Dermis blood vessel endothelial cell (primary cell): ENCODE data around the gene DLX1. TPM values are rescaled to one million over a fixed set of nuclear protein-coding genes. Genes with fewer than 3 reads are reported as not detected.
"Not testable (repeated sequence)": the region's sequence is repeated elsewhere in the genome, so short reads cannot be mapped to it uniquely, and the experiment has no call there.

Experiments
- DNase-seq: peaks from one replicate; pipeline ENCODE4 v3.0.0; 2010
- total RNA-seq: library from RNA; depleted of rRNA; stranded (reverse); fragments of >200 nt; gene quantifications from 2 replicates; pipeline ENCODE4 v1.2.3, GENCODE V29; 2014

Gene DLX1
- total RNA-seq, 1 donor from 2014 or later: not detected

DNA sequence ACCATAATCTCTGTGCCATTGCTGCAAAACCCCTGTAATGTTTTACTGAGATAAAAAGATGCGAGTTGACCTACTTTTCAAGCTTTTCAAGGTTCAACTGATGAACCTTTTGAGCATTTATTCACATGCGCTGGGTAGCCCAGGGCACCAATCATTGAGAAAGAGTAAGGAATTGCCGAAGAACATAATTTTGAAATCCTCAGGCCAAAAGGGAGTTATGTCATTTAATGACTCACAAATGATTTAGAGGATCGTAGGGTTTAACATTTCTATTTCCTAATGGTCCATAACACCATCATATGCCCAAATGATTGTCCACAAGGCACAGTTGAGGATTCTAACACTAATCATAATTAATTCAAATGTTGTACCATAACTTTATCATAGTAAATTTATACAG lies 20.2 kb upstream of the DLX1 start:
- DNase-seq: no peak

DNA sequence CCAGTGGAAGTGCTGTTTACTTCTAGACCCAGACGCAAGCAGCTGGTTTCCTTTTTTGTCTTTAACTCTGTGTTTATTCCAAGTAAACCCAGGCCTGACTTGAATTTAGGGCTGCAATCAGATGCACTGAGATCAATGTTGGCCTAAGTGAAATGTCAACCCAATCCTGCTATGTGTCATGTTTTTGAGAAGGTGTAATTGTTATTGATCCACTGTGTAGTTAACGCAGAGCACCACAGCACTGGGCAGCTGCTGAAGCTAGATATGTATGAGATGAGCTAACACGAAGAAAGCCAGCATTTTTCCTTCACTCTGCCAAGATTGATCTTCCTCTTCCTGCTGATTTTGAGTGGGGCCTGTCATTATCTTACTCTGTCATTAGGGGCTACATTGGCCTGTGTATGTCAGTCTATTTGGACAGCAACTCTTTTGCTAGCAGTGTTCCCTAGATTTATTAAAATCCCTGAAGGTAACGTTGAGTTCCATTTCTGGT lies 18.9 kb upstream of the DLX1 start:
- no peak for DNase-seq

DNA sequence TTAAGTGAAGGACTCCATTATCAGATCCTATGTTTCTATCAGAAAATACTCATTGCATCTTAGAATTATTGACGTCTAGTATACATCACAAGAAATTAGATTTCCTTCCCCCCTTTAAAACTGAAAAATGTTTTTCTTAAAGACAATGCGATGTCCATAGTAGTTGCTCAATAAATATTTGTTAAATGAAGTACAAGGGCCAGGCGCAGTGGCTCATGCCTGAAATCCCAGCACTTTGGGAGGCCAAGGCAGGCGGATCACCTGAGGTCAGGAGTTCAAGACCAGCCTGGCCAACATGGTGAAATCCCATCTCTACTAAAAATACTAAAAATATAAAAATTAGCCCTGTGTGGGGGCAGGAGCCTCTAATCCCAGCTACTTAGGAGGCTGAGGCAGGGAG lies 17.4 kb upstream of the DLX1 start:
- DNase-seq: not testable (repeated sequence)

DNA sequence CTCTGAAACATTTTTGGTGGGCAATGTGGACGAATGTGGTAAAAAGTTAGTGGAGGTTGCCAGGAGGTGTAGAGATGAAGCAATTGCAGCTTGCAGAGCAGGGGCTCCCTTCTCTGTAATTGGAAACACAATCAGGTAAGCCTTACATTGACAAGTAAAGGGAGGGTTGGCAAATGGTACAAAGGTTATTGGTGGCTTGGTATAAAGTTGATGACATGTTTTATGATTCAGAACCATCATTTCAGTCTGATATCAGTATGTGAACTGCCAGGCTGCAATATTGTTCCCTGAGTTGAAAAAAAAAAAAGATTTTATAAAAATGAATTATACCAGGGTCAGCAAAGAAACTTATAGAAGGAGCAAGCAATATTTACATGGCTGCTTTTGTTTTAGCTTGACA lies 14.4 kb upstream of the DLX1 start:
- no peak for DNase-seq

DNA sequence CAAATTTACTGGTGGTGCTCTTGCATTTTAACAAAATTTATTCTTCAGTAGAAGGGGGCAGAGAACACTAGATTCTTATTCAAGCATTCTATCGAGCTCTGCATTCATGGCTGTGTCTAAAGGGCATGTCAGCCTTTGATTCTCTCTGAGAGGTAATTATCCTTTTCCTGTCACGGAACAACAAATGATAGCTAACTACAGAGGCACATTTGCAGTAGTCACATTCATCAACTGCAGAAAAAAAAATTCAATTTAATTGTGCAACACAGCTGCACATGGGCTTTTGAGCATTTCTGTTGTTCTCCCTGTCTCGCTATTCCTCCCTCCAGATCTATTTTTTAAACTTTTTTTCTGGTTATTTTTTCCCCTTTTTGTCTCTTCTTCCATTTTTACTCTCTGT lies 13.0 kb upstream of the DLX1 start:
- DNase-seq: no peak

DNA sequence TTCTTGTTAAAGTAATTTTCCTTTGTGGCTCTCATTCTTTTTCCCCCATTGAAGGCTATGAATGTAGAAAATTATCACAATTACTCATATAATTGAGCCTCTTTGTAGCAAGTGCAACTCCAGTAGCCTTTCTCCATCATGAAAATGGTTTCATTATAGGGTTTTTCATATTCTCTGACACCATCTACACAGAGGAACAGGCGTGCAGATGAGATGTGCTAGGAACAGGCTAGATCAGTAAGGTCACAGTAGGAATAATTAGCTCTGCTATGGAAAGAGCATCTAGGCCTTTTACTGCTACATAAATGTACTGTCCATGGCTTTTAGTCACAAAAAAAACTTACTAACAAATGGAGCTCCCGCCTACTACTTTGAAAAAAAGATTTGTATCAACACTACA lies 12.6 kb upstream of the DLX1 start:
- no peak for DNase-seq

DNA sequence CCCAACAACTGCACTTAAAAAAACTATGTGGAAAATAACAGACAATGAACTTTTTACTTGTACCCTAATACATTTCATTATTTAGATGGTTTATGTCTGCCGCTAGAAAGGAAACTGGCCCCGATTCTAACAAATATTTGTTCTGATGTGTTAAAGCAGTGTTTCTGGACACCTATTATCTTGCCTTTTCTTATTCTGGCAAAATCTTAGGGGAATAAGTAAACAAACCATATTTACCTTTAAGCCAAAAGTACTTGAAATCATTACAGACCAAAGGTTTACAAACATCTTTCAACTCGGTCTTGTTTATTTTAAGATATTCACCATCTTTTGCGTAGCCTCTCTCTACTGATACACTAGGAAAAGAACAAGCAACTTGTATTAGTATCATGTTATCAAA lies 11.8 kb upstream of the DLX1 start:
- DNase-seq: no peak

DNA sequence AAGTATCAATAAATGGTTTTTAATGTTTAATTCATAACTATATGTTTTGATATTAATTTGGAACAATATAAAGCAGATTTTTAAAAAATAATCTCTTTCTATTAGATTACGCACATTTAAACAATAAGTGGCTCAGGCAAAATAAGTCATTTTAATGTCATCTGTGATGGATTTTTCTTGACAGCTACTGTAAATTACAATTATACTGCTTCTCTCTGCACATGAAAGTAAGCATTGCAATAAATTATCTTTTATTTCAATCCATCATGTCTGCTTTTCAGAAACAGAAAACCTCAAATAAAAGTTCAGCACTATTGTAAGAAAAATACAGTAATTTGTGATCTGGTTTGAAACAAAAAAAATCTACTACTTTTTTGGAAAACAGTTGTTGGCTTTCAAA lies 11.1 kb upstream of the DLX1 start:
- no peak for DNase-seq

DNA sequence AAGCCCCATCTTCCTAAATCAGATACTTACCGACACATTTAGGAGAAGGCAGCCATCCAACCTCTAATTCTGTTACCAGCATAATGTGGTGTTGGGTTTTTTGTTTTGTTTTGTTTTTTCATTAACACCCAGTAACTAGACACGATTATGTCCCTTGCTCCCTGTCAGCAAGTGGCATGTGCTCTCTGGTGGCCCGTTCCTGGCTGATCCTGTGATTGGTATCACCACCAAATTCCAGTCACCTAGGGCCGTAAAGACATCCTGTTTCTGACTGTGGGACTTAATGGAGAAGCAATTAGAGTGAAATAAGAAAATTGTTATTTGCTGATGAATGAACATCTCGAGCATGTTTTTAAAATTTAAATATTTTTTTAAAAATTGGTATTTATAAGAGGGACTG lies 5.9 kb upstream of the DLX1 start:
- no peak for DNase-seq

DNA sequence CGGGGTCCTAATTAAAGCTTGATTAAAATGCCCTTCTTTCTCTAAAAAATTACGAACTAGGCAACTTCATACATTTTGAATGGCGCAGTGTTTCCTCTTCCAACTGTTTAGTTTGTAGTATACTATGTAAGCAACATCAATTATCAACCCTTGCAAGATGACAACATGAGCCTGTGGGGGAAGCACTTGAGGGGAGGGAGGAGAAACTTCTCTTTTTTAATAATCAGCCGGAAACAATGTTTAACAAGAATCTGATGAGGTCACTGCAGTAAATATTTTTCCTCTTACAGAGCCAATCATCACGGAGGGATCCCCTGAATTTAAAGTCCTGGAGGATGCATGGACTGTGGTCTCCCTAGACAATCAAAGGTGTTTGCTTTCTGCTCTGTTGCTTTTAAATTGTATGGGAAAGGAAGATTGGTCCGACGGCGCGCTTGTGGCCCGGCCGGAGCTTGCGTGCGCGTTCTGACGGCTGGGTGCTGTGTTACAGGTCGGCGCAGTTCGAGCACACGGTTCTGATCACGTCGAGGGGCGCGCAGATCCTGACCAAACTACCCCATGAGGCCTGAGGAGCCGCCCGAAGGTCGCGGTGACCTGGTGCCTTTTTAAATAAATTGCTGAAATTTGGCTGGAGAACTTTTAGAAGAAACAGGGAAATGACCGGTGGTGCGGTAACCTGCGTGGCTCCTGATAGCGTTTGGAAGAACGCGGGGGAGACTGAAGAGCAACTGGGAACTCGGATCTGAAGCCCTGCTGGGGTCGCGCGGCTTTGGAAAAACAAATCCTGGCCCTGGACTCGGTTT lies 5.3 kb upstream of the DLX1 start:
- DNase-seq: no peak

DNA sequence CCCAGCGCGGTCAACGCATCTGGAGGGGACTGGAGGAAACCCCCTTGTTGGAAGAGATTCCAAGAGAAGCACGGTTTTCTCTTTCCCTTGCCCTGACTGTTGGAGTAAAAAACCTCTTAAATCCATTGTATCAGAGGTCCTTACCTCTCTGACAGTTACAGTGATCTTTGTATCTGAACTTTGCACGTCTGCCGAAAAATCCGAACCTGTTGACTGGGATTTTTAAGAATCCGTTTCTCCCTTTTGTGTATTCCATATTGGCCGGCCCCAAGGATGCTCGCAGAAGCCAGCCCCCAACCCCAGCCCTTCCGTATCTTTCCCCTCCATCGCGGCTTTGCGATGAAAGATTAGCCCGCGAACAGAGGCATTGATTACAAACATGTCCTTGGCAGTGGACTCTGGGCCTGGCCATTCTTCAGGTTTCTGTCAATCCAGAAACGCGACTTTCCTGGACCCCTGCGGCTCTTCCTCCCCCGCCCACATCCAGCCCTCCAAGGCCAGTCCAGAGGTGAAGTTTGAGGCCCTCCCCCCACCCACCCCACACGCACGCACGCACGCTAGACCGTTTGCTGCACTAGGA lies 4.6 kb upstream of the DLX1 start:
- DNase-seq: no peak

DNA sequence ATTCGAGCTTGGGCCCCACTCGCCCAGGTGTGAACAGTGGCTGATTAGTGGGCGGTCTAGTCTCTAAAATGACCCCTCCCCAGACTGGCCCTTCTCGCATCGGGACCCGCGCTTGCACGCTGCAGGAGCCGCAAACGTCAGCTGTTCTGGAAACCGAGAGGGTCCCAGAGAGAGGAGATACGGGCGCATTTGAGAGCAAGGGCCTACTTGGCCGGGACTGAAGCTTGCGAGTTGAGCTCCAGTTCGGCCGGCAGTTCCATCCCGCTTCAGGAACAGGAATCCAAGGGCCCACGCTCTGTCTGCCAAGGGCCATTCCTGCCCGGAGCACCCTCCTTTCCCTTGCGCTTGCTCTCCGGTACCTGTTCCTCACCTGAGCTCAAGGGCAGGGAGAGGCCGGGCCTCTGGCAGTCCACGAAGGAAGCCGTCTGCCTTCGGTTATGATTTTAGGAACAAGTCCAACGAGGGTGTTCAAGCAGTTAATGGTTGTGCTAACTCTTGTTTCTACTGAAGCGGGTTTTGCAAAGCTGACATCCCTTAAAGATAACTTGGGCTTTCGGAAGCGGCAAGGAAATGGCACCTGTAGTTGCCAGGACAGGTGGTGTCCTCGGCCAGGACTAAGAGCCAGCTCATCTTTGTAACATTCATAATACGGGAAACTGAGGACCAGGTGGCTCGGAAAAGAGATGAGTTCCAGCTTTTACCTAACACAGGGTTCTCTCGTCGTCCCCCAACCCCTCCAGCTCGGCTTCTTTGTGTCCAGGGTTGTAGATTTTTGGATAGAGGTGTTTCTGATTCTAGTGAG lies 3.9 kb upstream of the DLX1 start:
- no peak for DNase-seq

DNA sequence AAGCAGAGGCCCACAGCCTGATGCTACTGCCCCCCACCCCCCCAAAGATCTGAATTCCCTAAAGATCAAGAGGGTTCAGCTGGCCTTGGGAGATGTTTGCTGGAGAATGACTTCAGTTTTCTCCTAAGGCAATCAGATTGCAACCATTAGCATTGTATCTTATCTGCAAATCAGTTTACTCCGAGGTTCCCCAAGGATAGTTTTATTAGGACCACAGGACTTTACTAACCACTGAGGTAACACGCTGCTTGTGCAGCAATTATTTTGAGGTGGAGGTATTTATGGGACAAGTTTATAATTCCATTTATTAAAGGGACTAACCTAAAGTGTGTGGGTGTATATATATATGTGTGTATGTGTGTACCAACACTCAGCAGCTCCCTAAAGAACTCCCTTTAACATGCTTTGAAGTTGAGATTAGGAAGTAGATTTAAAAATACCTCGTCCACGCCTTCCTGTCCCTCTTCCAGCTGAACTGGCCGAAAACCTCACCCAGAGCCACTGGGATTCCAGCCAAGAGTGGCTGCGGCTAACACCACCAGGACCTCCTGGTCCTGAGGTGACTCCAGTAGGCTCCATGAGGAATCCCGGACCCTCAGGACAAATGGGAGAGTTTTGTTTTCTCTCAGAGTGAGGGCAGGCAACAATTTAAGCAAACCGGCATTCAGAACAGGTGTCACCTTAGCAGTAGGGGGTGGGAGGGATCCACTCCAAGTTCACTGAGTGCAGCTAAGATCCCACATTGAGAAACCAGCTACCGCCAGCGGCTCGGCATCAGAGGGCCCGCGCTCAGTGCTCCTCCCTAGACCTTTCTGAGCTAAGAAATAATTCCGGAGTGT lies 3.0 kb upstream of the DLX1 start:
- no peak for DNase-seq

DNA sequence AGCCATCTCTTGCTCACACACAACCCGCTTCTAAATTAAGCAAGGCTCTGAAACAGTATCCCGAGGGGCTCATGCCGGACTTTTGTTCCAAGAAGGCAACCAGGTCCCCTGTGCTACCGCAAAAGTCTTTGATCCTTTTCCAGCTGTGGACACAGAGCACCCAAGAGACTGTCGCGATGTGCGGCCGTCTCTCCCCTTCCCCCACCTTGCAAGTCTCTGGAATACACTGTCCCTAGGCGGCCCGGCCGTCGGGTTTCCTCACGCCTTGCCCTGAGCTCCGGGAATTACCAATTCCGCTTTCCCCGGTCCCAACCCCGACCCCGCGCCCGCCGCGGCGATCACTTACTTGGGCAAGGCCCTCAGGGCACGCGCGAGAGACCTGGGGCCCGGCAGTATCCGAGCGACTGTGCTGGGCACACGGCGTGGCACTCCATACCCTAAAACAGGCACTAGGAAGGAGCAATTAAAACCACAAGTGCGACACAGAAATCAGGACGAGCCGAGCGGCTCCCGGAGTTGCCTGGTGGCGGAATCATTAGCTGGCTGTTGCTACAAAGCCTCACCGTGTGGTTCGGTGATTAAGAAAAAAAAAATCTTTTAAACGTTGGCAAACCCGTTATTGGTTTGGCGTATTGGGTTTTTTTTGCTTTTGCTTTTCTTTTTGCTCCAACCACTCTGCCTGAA lies 2.2 kb upstream of the DLX1 start:
- no peak for DNase-seq

DNA sequence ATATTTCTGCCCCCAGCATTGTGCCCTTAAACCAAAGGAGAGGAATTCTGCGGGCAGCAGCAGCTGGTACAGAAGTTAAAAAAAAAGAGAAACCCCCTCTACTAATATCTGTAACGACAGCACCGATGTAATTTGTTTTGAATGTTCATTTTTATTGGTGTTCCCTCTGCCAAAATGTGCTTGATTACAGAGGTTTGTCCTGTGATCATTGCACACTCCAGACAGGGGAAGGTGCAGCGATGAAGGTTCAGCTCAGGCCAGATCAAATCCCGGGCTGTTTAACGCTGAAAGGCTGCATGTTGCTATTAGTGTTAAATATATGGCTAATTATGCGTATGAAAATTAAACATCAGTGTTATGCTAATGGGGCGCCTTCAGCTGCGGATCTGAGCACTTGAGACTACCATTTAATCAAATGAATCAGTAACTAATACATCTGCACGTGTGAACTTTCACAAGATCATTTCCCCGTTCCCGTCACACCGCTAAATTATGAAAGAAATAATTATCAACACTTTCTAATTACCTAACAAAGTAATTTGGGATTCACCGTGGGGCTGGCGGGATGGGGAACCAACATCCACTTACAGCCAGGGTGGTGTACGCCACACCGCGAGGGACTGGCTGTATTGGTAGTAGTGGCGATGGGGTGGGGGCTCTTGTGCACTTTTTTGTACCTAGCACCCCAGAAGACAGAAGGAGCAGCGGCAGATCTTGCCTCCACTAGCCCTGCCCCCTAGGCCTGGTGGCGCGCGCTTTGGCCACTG lies 1.5 kb upstream of the DLX1 start:
- DNase-seq: no peak

DNA sequence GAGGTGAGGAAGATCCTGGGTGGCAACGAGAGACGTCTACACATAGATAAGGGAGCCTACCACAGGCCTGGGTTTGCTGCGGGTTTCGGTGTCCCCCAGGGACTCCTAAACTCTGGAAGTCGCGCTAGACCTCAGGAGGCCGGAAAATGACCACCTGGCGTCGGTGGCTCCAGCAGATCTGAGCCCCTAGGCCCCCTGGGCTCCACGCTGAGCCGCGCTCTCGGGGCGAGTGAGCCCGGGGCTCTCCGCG lies 987 bp upstream of the DLX1 start:
- no peak for DNase-seq

DNA sequence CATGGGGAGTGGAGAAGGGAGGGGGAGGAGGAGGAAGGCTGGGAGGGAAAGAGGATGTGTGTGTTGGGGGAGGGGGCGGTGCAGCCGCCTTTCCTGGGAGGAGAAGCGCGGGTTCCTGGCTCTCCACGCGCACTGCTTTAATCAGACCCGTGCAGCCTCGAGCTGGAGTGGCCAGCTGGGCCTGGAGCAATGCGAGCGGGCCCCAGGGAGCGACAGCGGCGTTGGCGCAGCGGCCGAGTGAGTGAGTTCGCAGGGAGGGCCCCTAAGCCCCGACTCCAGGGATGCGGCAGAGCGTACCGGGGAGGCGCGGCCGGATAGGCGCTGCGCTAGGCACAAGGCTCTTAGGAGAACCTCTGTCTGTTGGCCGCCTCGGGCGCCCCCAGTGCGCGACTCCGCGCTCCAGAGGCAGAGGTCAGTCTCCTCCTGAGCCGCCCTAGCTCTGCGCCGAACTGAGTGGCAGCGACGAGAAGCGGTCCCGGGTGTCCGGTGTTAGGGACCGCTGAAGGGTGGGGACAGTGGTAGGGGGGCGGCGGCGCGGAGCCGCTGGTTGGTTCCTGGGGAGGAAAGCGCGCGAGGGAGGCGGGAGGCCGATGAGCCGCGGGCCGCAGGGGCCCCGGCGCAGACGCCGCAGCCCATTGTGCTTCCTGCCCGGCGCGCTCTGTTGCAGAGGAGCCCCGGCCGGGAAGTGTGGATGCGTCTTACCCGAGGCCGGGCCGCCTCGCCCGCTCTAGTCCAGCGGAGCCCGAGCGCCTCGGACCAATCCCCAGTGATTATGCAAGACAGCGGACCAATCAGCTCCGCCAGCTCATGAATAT lies 455 bp upstream of the DLX1 start:
- peak; percentile 91 for DNase-seq

DNA sequence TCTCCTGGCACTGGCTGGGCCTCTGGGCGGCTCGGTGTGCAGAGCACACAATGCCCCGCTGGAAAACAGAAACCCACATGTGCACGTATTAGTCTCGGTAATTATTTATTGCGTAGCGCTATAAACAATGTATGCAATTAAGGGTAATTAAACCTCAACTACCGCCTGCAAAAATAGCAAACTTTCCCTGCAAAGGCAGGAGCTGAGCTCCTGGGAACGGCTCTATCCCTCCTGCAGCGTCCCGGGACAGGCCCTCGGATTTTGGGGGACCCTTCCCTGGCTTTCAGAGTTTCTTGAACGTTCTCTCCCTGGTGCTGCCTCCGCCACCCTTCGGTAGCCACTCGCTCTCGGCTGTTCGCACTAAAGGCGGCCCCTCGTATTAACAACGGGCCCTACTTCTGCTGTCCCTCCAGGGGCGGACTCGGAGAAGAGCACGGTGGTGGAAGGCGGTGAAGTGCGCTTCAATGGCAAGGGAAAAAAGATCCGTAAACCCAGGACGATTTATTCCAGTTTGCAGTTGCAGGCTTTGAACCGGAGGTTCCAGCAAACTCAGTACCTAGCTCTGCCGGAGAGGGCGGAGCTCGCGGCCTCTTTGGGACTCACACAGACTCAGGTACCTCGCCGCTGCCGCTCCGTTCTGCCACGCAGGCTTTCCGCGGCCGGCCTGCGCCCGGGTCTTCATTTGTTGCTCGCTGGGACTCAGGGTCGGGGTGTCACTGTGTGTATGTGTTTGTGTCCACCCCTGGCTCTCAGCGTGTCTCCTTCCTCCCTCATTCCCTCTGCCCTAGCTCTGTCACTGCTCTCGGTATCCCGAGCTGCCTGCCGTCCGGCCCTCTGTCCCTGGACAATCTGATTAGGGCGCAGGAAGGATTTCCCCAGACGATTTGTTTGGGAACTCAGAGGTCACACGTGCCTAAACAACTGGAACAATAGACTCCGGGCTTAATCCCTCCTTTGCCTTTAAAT lies 1.2 kb downstream of the DLX1 start:
- peak; percentile 43 for DNase-seq

DNA sequence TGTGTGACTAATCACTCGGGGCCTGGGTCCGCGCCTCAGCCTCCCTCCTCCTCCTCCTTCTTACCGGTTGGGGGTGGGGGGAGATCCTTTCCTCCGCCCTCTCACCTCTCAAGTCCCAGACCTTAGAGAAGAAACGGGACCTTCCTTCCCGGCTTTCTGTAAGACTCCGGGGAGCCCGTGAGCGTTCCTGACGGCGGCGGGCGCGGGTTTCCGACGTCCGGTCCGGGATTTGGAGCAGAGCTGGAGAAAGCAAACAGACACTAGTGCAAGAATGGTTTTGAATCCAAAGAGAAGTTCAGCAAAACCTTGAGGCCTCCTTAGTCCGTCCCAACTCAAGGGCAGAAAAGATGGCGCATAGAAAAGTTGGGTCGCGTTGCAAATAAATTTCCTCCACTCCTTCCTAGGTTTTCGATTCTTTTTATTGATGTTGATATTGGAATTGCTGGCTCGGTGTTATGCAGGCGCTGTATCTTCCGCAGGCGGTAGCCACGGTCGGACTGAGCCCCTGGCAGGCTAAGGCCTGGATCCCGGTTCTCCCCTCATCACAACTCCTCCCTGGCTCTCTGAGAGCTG lies 2.0 kb downstream of the DLX1 start:
- DNase-seq: no peak
